WERI-Rb-1 (cell line): Measurements from ENCODE around the gene SUN2.

Experiments
- DNase-seq: peaks from one replicate; pipeline ENCODE4 v3.0.0-alpha.2; 2020
- H3K27ac ChIP-seq: fragments of 250-450 bp; sonication (Bioruptor Pico); 2 replicates; pipeline ENCODE4 v1.5.1; 2020; ENCODE audit warnings: mild to moderate bottlenecking, moderate library complexity
- H3K27me3 ChIP-seq: fragments of 250-450 bp; sonication (Bioruptor Pico); 2 replicates; pipeline ENCODE4 v1.5.1; 2021; ENCODE audit warnings: mild to moderate bottlenecking, low read depth, moderate library complexity; ENCODE audit not compliant: insufficient read depth, severe bottlenecking
- H3K36me3 ChIP-seq: fragments of 250-450 bp; sonication (Bioruptor Pico); 2 replicates; pipeline ENCODE4 v1.5.1; 2020; ENCODE audit warnings: mild to moderate bottlenecking, moderate library complexity
- H3K4me3 ChIP-seq: 2 replicates; pipeline ENCODE4 v1.5.1; 2011; ENCODE audit warnings: low read depth, mild to moderate bottlenecking, control low read depth, low read length
- H3K9me3 ChIP-seq: fragments of 250-450 bp; sonication (Bioruptor Pico); 2 replicates; pipeline ENCODE4 v1.5.1; 2021; ENCODE audit warnings: mild to moderate bottlenecking, moderate library complexity; ENCODE audit not compliant: severe bottlenecking
- CTCF ChIP-seq: IDR thresholded peaks from 2 replicates; pipeline ENCODE4 v1.5.1; 2011; ENCODE audit warnings: low read depth, mild to moderate bottlenecking, control low read depth, inconsistent platforms, low read length

The SUN2 gene

GRCh38 chr22:38744981-38745380 lies 10.8 kb downstream of the SUN2 start:
- TF ChIP-seq CTCF, result no peak
- Histone ChIP-seq H3K4me3 (no peak overlapping the region), H3K27ac (no peak overlapping the region), H3K9me3 (no peaks in the 10 kb centered on the region), H3K36me3 (peaks cover 96% of the 10 kb centered on the region), H3K27me3 (no peaks in the 10 kb centered on the region)
- no peak for DNase-seq

DNA sequence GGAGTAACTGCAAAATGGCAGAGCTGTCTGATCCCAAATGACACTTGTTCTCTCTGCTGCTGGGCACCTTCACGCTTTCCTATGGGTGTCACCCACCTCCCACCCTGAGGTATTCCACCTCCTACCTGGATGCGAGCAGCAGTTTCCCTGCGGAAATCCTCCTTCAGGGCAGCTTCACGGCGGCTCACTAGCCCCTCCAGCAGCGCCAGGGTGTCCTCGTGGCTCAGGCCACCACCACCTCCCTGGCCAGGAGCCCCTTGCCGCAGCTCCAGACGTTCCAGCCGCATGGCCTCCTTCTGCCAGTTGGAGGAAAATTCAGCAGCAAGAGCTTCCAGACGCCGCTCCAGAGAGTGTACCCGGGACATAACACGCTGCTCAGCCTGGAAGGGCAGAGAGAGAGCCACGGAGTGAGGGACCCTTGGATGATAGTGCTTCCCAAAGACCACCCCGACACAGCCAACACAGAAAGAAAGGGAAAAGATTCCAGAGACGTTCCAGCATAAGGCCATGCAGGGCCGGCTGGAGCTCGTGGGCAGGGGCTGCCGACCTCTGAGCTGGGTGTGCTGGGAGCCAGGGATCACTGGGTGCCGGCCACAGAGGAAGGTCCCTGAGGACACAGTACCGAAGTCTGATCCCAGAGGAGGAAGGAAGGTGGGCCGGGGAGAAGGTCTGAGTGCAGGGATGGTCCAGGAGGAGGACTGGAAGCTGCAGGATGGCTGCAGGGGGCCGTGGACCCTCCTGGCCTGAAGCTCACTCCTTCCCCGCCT lies 13.4 kb downstream of the SUN2 start:
- Histone ChIP-seq H3K4me3 (no peak overlapping the region), H3K9me3 (no peaks in the 10 kb centered on the region), H3K27ac (no peak overlapping the region), H3K27me3 (no peaks in the 10 kb centered on the region), H3K36me3 (peaks cover 96% of the 10 kb centered on the region)
- no peak for TF ChIP-seq CTCF
- no peak for DNase-seq

DNA sequence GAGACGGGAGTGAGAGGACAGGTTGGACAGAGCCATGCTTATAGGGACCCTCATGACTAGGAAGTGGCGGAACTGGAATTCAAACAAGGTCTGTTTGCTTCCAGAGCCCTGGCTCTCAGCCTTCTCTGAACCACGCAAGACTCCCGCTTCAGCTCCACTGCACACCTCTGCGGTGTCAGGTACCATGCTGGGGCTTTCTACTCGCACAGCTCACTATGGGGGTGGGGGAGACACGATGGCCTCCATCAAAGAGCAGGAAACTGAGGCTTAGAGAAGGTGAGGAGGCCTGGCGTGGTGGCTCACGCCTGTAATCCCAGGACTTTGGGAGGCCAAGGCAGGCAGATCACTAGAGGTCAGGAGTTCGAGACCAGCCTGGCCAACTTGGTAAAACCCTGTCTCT lies 14.2 kb downstream of the SUN2 start:
- no peak for TF ChIP-seq CTCF
- H3K36me3 ChIP-seq, result peaks cover 96% of the 10 kb centered on the region
- H3K27ac ChIP-seq, result no peak overlapping the region
- no peak for DNase-seq
- no peaks in the 10 kb centered on the region for H3K27me3 ChIP-seq
- H3K4me3 ChIP-seq, result no peak overlapping the region
- no peaks in the 10 kb centered on the region for H3K9me3 ChIP-seq

GRCh38 chr22:38741166-38741565 lies 14.6 kb downstream of the SUN2 start:
- H3K36me3 ChIP-seq, result peaks cover 96% of the 10 kb centered on the region
- no peak for TF ChIP-seq CTCF

GRCh38 chr22:38740754-38741153 lies 15.0 kb downstream of the SUN2 start:
- TF ChIP-seq CTCF, result peak; percentile 27; the same call in 1 of the 2 replicates
- peaks cover 96% of the 10 kb centered on the region for H3K36me3 ChIP-seq

More at GRCh38 chr22:38741166-38741565, 14.6 kb downstream of the SUN2 start:
- Histone ChIP-seq H3K27me3 (no peaks in the 10 kb centered on the region), H3K27ac (no peak overlapping the region), H3K4me3 (no peak overlapping the region), H3K9me3 (no peaks in the 10 kb centered on the region)
- DNase-seq, result no peak

More at GRCh38 chr22:38740754-38741153, 15.0 kb downstream of the SUN2 start:
- H3K9me3 ChIP-seq, result no peaks in the 10 kb centered on the region
- no peak for DNase-seq
- no peak overlapping the region for H3K4me3 ChIP-seq
- no peak overlapping the region for H3K27ac ChIP-seq
- no peaks in the 10 kb centered on the region for H3K27me3 ChIP-seq
